ENCODE data around the gene WNT8B. TPM values are rescaled to one million over a fixed set of nuclear protein-coding genes. Genes with fewer than 3 reads are reported as not detected.

Gene WNT8B
- total and polyA plus RNA-seq, 2 of the 13 experiments (the other 11 are each of a cell fraction or from before 2014, with no cell fraction given): 0.07 to 0.20 TPM

DNA sequence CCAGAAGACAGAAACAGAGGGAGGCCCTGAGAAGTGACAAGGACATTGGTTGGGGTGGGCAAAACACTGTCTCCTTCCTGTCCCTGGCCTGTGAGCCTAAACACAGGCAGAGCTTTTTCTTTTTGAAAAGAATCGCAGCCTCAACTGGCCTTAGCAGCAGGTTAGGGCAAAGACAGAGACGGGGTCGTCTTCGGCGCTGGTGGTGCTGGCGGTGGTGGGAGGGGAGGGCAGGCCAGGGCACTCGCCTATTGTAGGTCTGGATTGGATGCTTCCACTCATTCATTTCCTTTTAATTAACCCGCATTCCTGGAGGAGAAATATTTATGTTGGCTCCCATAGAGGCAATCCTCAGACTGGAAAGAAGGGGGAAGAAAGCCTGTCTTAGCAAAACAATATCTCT lies 22.6 kb downstream of the WNT8B start:
- no peak overlapping the region for H3K4me2 ChIP-seq (ENCODE audit: low read depth, low read length)
- no peak overlapping the region for H3K27ac ChIP-seq (ENCODE audit: extremely low read length, insufficient read depth, low read length)
- intact Hi-C loops (cut with micrococcal nuclease; ENCODE audit: unreplicated experiment): no loop called here
- 83% methylated on average over 8 of the region's 8 CpGs for WGBS (ENCODE audit: low lambda C conversion rate)
- ChIA-PET POLR2A (no interaction called here), CTCF (ENCODE audit: low intra/inter-chr PET ratio, low total read pairs) (no interaction called here)
- TF ChIP-seq SRF (IDR thresholded peaks at IDR 0.05; ENCODE audit: low read depth, low read length) (no peak), REXO4 (CRISPR knock-in tag; IDR thresholded peaks at IDR 0.05; ENCODE audit: borderline replicate concordance) (no peak), WIZ (CRISPR knock-in tag; IDR thresholded peaks at IDR 0.05) (no peak), RCOR2 (CRISPR knock-in tag; IDR thresholded peaks at IDR 0.05) (no peak), IRF9 (CRISPR knock-in tag; IDR thresholded peaks at IDR 0.05; ENCODE audit: borderline replicate concordance) (no peak), GPN1 (CRISPR knock-in tag; IDR thresholded peaks at IDR 0.05; ENCODE audit: borderline replicate concordance) (no peak), NBN (conservative IDR thresholded peaks at IDR 0.05) (no peak), MTF1 (CRISPR knock-in tag; IDR thresholded peaks at IDR 0.05) (no peak)
- H3K4me1 ChIP-seq (ENCODE audit: insufficient read depth, low read length): peaks cover 10% of the 10 kb centered on the region; the same call in 1 of the 2 replicates
- BruUV-seq (replicated peaks): no TSS peak
- no peak overlapping the region for H3K4me3 ChIP-seq (replicated peaks in 1 of 3; ENCODE audit: insufficient read depth in 1 of 3, low read depth in 2 of 3, low read length in 3 of 3)
- peaks cover 0 to 2% of the 10 kb centered on the region in 2 experiments; a peak in 1 of 5 replicates for H3K27me3 ChIP-seq (ENCODE audit: control insufficient read depth in 1 of 2, insufficient read depth in 2 of 2, low read length in 2 of 2)
- H3K79me2 ChIP-seq (ENCODE audit: insufficient read depth, low read length): no peaks in the 10 kb centered on the region
- ATAC-seq (no peak), DNase-seq (ENCODE audit: low spot score) (no peak), FAIRE-seq (no peak)
- in situ Hi-C loops (cut with HindIII; ENCODE audit: extremely low pct_ligation_motif_present, low pct_unique_long_range_greater_than_20kb): no loop called here
- no peaks in the 10 kb centered on the region for H4K20me1 ChIP-seq (ENCODE audit: insufficient read depth, low read length)
- H3K36me3 ChIP-seq (replicated peaks in 1 of 2; ENCODE audit: control insufficient read depth in 1 of 2, insufficient read depth in 2 of 2, low read length in 2 of 2): peaks cover 0 to 3% of the 10 kb centered on the region in 2 experiments; a peak in 1 of 5 replicates
- no peak overlapping the region for H2AFZ ChIP-seq (ENCODE audit: low read length)
- H3K9me3 ChIP-seq (ENCODE audit: low read length): no peaks in the 10 kb centered on the region
- no peak overlapping the region for H3K9ac ChIP-seq (ENCODE audit: insufficient read depth, low read depth, low read length)

All from HepG2 (cell line).